Measurements from ENCODE around the gene ACTN3. TPM values are rescaled to one million over a fixed set of nuclear protein-coding genes. Genes with fewer than 3 reads are reported as not detected.
A peak's percentile ranks its signal among the peaks of the same experiment; 100 is the strongest.

The ACTN3 gene
- total RNA-seq, 1 experiment from 2014 or later: not detected

DNA sequence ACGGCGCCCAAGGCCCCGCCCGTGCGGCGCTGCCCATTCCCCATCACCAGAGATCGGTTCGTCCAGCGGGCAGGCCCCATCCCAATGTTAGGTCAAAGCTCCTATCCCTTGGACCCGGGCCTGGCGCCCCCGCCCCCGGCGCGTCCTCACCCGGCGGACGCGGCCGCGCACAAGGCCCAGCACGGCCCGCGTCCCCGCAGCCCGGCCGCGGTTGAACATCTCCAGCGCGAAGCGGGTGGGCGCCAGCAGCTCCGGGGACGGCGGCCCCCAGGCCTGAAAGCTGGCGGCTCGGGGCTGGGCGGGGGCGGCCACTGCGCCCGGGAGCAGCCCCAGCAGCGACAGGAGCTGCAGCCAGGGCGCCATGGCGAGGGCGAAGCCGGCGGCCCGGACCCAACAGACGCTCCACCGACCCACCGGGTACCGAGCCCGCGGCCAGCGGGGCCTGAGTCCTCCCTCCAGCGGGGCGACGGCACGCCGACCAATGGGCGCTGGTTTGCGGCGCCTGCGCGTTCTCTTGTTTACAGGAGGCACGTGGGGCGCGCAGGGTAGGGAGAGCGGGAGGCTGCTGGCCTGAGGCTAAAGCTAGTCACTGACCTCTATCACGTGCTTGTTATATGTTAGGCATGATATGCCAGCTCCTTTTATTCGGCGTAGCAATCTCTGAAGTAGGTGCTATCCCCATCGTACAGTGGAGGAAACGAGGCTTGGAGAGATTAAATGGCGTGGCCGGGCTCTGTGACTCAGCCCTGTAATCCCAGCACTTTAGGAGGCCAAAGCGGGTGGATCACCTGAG lies 21.6 kb downstream of the ACTN3 start, which contains the start of gene CTSF:
Gene CTSF (minus strand): TSS at position 483 of the 793 bp plus-strand sequence. CDS start 120 bp downstream, at position 363.
- ChIA-PET POLR2A (ENCODE audit: unreplicated experiment) (no interaction called here), CTCF (interaction anchor here (0.6 kb wide), 1 partner anchor 110 kb away, joined by 3 read pairs; no protein-coding TSS in a partner anchor)
- Histone ChIP-seq H3K9me2 (replicated peaks; ENCODE audit: low read length) (no peaks in the 10 kb centered on the region), H3K27ac (ENCODE audit: low read length) (no peak within 1 kb of the TSS), H3K9me3 (ENCODE audit: low read length) (no peaks in the 10 kb centered on the region), H3K9ac (ENCODE audit: low read length) (no peak within 1 kb of the TSS), H3K4me2 (ENCODE audit: low read length) (peak within 1 kb of the TSS; percentile 76), H4K20me1 (ENCODE audit: low read length) (no peaks in the 10 kb centered on the region), H3K36me3 (ENCODE audit: low read depth, low read length) (no peaks in the 10 kb centered on the region), H3K4me3 (ENCODE audit: low read length) (peak within 1 kb of the TSS; percentile 56), H3K79me2 (ENCODE audit: low read length) (no peaks in the 10 kb centered on the region), H3K27me3 (ENCODE audit: low read length) (no peaks in the 10 kb centered on the region), H3K4me1 (ENCODE audit: insufficient read depth, low read length) (peaks cover 6% of the 10 kb centered on the region; the same call in 1 of the 2 replicates), H2AFZ (ENCODE audit: low read length) (peak within 1 kb of the TSS; percentile 85), H3F3A (ENCODE audit: low read length, unreplicated experiment) (no peaks in the 10 kb centered on the region)
- TF ChIP-seq EZH2 (IDR thresholded peaks at IDR 0.05; ENCODE audit: low read length, unreplicated experiment): no peak
- TF ChIP-seq, protein P1, sequence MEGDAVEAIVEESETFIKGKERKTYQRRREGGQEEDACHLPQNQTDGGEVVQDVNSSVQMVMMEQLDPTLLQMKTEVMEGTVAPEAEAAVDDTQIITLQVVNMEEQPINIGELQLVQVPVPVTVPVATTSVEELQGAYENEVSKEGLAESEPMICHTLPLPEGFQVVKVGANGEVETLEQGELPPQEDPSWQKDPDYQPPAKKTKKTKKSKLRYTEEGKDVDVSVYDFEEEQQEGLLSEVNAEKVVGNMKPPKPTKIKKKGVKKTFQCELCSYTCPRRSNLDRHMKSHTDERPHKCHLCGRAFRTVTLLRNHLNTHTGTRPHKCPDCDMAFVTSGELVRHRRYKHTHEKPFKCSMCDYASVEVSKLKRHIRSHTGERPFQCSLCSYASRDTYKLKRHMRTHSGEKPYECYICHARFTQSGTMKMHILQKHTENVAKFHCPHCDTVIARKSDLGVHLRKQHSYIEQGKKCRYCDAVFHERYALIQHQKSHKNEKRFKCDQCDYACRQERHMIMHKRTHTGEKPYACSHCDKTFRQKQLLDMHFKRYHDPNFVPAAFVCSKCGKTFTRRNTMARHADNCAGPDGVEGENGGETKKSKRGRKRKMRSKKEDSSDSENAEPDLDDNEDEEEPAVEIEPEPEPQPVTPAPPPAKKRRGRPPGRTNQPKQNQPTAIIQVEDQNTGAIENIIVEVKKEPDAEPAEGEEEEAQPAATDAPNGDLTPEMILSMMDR (conservative IDR thresholded peaks at IDR 0.05; ENCODE audit: low read depth, low read length): no peak
- no TSS peak for BruUV-seq (replicated peaks)
- intact Hi-C loops (cut with micrococcal nuclease): no loop called here
- DNase-seq: peak; percentile 58
- peak; percentile 93 for ATAC-seq

DNA sequence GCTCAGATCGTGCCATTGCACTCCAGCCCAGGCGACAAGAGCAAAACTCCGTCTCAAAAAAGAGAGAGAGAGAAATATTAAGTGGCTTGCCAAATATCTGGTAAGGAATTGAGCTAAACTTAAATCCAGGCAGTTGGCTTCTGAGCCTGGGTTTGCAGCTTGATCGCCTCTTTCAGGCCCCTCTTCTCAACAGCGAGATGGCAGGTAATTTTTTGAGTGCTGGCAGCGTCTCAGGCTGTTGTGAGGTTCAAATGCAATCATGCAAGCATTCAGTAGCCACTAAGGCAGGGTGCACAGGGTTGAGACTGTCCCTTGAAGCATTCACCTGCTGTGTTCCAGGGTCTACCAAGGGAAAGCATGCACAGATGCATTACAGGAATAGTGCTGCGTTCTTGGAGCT lies 22.4 kb downstream of the ACTN3 start:
- H2AFZ ChIP-seq (ENCODE audit: low read length): peak overlapping the region; percentile 85; the same call in 1 of the 2 replicates
- CTCF ChIA-PET: interaction anchor here (0.6 kb wide), 1 partner anchor 110 kb away, joined by 3 read pairs; no protein-coding TSS in a partner anchor
- BruUV-seq (replicated peaks): no TSS peak

More for the DNA sequence above, 22.4 kb downstream of the ACTN3 start:
- Histone ChIP-seq H4K20me1 (ENCODE audit: low read length) (no peaks in the 10 kb centered on the region), H3K27me3 (ENCODE audit: low read length) (no peaks in the 10 kb centered on the region), H3K4me2 (ENCODE audit: low read length) (no peak overlapping the region), H3F3A (ENCODE audit: low read length, unreplicated experiment) (no peaks in the 10 kb centered on the region), H3K36me3 (ENCODE audit: low read depth, low read length) (no peaks in the 10 kb centered on the region), H3K9me2 (replicated peaks; ENCODE audit: low read length) (no peaks in the 10 kb centered on the region), H3K9ac (ENCODE audit: low read length) (no peak overlapping the region), H3K4me1 (ENCODE audit: insufficient read depth, low read length) (peaks cover 6% of the 10 kb centered on the region; the same call in 1 of the 2 replicates), H3K9me3 (ENCODE audit: low read length) (no peaks in the 10 kb centered on the region), H3K27ac (ENCODE audit: low read length) (no peak overlapping the region), H3K79me2 (ENCODE audit: low read length) (no peaks in the 10 kb centered on the region), H3K4me3 (ENCODE audit: low read length) (no peak overlapping the region)
- ATAC-seq (no peak), DNase-seq (no peak)
- POLR2A ChIA-PET (ENCODE audit: unreplicated experiment): interaction anchor here (0.6 kb wide), 1 partner anchor 23 kb away, joined by 3 read pairs; no protein-coding TSS in a partner anchor
- intact Hi-C loops (cut with micrococcal nuclease): no loop called here
- TF ChIP-seq EZH2phosphoT487 (IDR thresholded peaks at IDR 0.05; ENCODE audit: borderline replicate concordance, low read length) (no peak), EZH2 (IDR thresholded peaks at IDR 0.05; ENCODE audit: low read length, unreplicated experiment) (no peak)
- TF ChIP-seq, protein P1 (conservative IDR thresholded peaks at IDR 0.05; ENCODE audit: low read depth, low read length): no peak

All from PC-3 (cell line).